Cerebellar cortex (tissue), 1 donor: Measurements from ENCODE around the gene OR10K2.
"Not testable (repeated sequence)": the region's sequence is repeated elsewhere in the genome, so short reads cannot be mapped to it uniquely, and the experiment has no call there.

ENCODE experiments used
- DNase-seq: peaks from one replicate; pipeline ENCODE4 v3.0.0-alpha.2; 2015; ENCODE audit warnings: low spot score

OR10K2 gene, protein sequence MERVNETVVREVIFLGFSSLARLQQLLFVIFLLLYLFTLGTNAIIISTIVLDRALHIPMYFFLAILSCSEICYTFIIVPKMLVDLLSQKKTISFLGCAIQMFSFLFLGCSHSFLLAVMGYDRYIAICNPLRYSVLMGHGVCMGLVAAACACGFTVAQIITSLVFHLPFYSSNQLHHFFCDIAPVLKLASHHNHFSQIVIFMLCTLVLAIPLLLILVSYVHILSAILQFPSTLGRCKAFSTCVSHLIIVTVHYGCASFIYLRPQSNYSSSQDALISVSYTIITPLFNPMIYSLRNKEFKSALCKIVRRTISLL

DNA sequence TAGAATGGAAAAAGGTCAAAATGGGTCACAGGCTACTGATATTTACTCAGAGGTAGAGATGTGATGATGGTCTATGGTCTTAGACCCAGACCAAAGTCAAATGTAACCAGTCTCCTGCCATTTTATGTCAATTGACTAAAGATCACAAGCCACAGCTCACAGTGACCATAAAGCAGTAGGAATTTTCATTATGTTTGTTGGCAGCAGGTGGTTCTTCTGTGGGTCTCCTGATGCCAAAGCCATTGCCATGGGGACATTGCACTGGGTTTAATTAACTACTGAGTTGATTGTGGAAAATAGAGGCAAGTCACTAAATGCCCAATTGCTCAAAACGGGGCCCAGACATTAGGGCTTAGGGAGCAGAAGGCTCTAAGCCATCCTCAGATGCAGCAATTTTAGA is at the start of gene OR10K2:
OR10K2 (minus strand) TSS at position 101 of the 400 bp plus-strand sequence. CDS start 5,371 bp downstream, outside the sequence.
- DNase-seq, result no peak

DNA sequence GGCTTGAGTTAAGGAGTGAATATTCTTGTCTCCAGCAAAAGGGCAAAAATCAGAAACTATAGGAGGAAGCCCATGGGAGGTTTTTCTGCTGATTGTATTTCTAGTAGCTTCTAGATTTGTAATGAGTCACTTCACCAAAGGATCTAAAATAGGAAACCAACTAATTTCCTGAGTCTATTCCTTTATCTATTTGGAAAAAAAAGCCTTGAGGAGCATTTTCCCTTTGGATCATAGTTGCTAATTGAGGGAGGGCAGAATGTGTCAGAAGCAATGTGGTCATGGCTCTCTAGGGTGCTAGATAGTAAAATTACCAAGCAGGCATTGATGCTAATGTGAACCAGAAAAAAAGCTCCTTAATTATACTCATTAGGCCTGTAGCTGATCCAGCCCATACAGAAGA is 45.9 kb upstream of the OR10K2 start, which contains the start of gene OR10R2:
OR10R2 (plus strand) TSS at position 301 of the 400 bp plus-strand sequence. CDS start 106 bp downstream, outside the sequence.
- DNase-seq, result no peak

GRCh38 chr1:158461534-158461933 is 35.5 kb upstream of the OR10K2 start, which contains the start of gene OR10K1:
OR10K1 (plus strand) TSS chr1:158461834; CDS start chr1:158465562, 3,728 bp downstream.
- no peak for DNase-seq

GRCh38 chr1:158458263-158458662 is 32.2 kb upstream of the OR10K2 start:
- DNase-seq, result no peak

- no peak for DNase-seq
These were observed 31.2 kb upstream of the OR10K2 start for GRCh38 chr1:158457246-158457645.

DNA sequence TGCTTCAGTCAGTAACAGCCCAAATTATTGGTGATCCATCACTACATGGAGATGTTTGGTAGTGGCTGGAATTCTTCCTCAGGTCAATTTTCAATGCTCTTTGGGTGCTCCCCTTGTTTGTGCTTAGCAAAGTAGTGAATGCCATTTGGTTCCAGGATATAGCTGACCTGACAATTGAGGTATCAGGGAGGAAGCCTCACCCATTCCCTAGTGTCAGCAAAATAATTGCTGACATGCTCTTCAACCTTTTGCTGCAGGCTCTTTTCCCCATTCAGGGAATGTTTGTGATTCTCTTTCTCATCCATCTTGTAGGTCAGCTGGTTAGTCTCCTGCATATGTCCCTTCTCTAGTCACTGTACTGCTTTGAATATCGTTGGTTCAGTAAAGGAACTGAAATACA is 28.5 kb upstream of the OR10K2 start:
- DNase-seq, result no peak

- DNase-seq, result no peak
These were observed 19.3 kb upstream of the OR10K2 start for GRCh38 chr1:158445376-158445775.

DNA sequence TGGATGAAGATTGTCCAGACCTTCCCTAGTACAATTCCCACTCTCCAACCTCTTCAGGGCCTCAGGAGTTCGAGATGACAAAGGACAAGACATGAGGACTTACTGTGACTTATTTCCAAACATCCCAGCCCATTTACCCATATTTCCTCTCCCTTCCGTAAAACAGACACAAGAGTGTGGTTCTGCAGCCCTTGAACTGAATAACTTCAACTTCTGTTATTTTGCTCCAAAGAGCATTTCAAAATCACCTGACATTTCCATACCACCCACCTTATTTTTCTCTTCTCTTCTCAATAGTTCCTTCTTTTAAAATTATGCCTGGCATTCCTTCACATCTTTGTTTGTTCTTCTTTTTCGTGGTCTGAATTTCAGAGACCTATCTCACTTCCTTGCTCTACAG is 8.7 kb upstream of the OR10K2 start:
- DNase-seq, result no peak

DNA sequence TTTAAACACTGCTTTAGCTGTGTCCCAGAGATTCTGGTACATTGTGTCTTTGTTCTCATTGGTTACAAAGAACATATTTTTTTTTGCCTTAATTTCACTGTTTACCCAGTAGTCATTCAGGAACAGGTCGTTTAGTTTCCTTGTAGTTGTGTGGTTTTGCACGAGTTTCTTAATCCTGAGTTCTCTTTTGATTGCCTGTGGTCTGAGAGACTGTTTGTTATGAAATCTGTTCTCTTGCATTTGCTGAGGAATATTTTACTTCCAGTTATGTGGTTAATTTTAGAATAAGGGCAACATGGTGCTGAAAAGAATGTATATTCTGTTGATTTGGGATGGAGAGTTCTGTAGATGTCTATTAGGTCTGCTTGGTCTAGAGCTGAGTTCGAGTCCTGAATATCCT is 4.1 kb upstream of the OR10K2 start:
- not testable (repeated sequence) for DNase-seq

- DNase-seq, result no peak
These were observed 1.0 kb downstream of the OR10K2 start for GRCh38 chr1:158425027-158425426.

- DNase-seq, result no peak
These were observed 3.8 kb downstream of the OR10K2 start for GRCh38 chr1:158422212-158422611.

GRCh38 chr1:158417586-158417985 is 8.5 kb downstream of the OR10K2 start:
- no peak for DNase-seq

- no peak for DNase-seq
These were observed 11.2 kb downstream of the OR10K2 start for GRCh38 chr1:158414651-158415345.

DNA sequence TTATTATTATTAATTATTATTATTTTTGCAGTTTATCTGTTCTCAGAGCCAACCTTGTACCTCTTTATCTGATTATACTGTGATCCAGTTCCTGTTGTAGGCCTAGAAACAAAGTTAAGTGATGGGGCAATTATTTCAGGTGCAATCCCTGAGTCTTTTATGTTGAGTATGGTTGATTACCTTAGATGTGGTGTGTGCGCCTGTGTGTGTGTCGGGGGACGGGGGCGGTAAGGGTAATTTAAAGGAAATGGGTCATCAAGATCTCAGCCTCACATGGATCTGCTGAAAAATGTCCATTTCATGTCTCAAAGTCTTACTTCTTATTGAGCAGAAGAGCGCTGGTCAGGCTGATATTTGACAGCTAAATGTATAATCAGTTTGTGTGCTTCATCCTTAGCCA is 18.9 kb downstream of the OR10K2 start:
- no peak for DNase-seq

- DNase-seq, result no peak
These were observed 25.2 kb downstream of the OR10K2 start for GRCh38 chr1:158400871-158401270.

DNA sequence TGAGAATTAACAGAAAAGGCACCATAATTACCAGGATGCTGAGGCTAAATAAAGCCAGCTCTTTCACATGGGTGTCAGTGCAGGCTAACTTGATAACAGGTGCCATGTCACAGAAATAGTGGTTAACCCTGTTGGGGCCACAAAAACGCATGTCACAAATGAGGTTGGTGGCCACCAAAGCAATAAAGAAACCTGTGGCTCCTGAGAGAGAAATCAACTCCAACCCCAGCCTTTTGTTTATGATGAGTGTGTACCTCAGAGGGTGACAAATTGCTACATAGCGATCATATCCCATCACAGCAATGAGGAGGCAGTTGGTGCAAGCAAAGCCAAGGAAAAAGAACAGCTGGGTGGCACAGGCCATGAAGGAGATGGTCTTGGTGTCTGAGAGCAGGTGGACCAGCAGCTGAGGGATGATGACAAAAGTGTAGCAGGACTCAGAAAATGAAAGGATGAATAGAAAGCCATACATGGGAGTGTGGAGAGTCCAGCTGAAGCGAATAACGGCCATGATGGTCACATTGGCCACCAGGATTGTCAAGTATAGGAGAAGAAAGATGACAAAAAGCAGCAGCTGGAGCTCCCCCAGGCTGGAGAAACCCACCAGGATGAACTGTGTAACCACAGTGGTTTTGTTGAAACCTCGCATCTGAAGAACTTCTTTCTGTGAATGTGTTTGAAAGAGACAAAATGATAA is 27.1 kb downstream of the OR10K2 start, which contains the start of gene OR10T2:
OR10T2 (minus strand) TSS at position 649 of the 697 bp plus-strand sequence; CDS start at position 649, 0 bp downstream.
- DNase-seq, result no peak

GRCh38 chr1:158396646-158397045 is 29.4 kb downstream of the OR10K2 start:
- no peak for DNase-seq

GRCh38 chr1:158393476-158393875 is 32.6 kb downstream of the OR10K2 start:
- DNase-seq, result no peak

- DNase-seq, result no peak
These were observed 34.9 kb downstream of the OR10K2 start for GRCh38 chr1:158391099-158391498.

GRCh38 chr1:158390331-158390730 is 35.7 kb downstream of the OR10K2 start:
- DNase-seq, result no peak

DNA sequence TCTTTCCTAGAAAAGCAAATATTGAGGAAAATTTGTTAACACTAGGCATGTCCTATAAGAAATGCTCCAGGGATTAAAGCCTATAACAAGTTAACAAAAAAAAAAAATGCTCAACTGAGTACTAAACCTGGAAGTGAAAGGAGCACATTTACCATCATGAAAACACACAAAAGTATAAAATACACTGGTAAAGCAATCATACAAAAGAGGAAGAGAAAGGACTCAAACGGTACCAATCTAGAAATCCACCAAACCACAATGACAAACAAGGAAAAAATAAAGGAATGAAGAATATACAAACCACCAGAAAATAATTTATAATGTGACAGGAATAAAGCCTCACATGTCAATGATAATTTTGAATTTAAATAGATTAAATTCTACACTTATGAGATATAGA is 51.2 kb downstream of the OR10K2 start:
- DNase-seq, result no peak

DNA sequence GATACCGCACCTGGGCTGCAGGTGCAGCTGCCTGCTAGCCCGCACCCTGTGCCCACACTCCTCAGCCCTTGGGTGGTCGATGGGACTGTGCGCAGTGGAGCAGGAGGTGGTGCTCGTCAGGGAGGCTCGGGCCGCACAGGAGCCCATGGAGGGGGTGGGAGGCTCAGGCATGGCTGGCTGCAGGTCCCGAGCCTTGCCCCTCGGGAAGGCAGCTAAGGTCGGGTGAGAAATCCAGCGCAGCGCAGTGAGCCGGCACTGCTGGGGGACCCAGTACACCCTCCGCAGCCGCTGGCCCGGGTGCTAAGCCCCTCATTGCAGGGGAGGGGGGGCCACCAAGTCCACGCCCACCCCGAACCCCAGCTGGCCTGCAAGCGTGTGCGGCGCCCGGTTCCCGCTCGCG is 51.9 kb downstream of the OR10K2 start:
- not testable (repeated sequence) for DNase-seq
